K562 (cell line): ENCODE results near the gene MGST3. TPM values are rescaled to one million over a fixed set of nuclear protein-coding genes. Genes with fewer than 3 reads are reported as not detected.
"Not testable (repeated sequence)": the region's sequence is repeated elsewhere in the genome, so short reads cannot be mapped to it uniquely, and the experiment has no call there.

Experiments used
- ATAC-seq: fragments of 200-7000 bp; cut with Tn5 transposase; 3 replicates; pipeline ENCODE4 v1.9.1; 2020; ENCODE audit warnings: moderate library complexity
- BruUV-seq: library from RNA; stranded (reverse); fragments of 400-500 nt; replicated peaks from 2 replicates; lab custom pipeline; 2021; lab: Mats Ljungman, UMichigan
- CTCF ChIA-PET: fragments of 300-600 bp; formaldehyde crosslinking; extraction: SDS; loops from one replicate; lab custom pipeline; 2021; ENCODE audit warnings: low intra/inter-chr PET ratio; lab: Yijun Ruan, JAX
- POLR2A ChIA-PET: fragments of 300-600, 350-650 bp; sonication (Branson Sonifier 250); formaldehyde crosslinking; extraction: SDS; loops from one replicate; lab custom pipeline; 2021; ENCODE audit warnings: antibody characterized with exemption, inconsistent platforms; lab: Yijun Ruan, JAX
- DNase-seq, 4 experiments: peaks; one replicate each; pipeline versions ENCODE4 v3.0.0 to v3.0.0-alpha.2; 2011 to 2018; ENCODE audit warnings: low spot score in 3 of 4, mixed read lengths in 3 of 4; ENCODE audit errors: extremely low read depth in 1 of 4
- FAIRE-seq: peaks from 2 replicates; lab custom pipeline; 2011; peaks lifted over from hg19 to GRCh38; lab: Jason Lieb, UNC
- H2AFZ ChIP-seq: 2 replicates; pipeline ENCODE4 v1.6.0; 2011; ENCODE audit warnings: low read depth, low read length, control low read depth, inconsistent platforms
- H3K27ac ChIP-seq: fragments of 200-600 bp; 3 replicates; pipeline ENCODE4 v1.8.0; 2011; ENCODE audit warnings: low read depth, mild to moderate bottlenecking, control low read depth, inconsistent platforms, low read length, moderate library complexity, mixed read lengths; ENCODE audit errors: extremely low read depth
- H3K27me3 ChIP-seq, 2 experiments: fragments of 300-600 bp in 1 of 2; 2 replicates in 1 of 2; 3 replicates in 1 of 2; pipeline versions ENCODE4 v1.6.0 to v1.8.0; 2011; ENCODE audit warnings: inconsistent platforms in 2 of 2, low read length in 2 of 2, mild to moderate bottlenecking in 1 of 2, mixed read lengths in 1 of 2, moderate library complexity in 1 of 2; ENCODE audit not compliant: control insufficient read depth in 2 of 2, insufficient read depth in 2 of 2
- H3K36me3 ChIP-seq: fragments of 300-600 bp; 3 replicates; pipeline ENCODE4 v1.8.0; 2011; ENCODE audit warnings: mild to moderate bottlenecking, low read length, inconsistent platforms; ENCODE audit not compliant: control insufficient read depth, insufficient read depth
- H3K4me1 ChIP-seq, 2 experiments: fragments of 200-600 bp in 1 of 2; replicated peaks in 1 of 2; 2 replicates in 1 of 2; 3 replicates in 1 of 2; pipeline versions ENCODE4 v1.5.1 to v1.8.0; 2011; ENCODE audit warnings: inconsistent platforms in 2 of 2, low read length in 2 of 2, mild to moderate bottlenecking in 1 of 2, mixed read lengths in 1 of 2, moderate library complexity in 1 of 2; ENCODE audit not compliant: control insufficient read depth in 2 of 2, insufficient read depth in 2 of 2
- H3K4me2 ChIP-seq: 2 replicates; pipeline ENCODE4 v1.6.1; 2011; ENCODE audit warnings: low read length, control low read depth, inconsistent platforms, mixed read lengths; ENCODE audit not compliant: insufficient read depth
- H3K4me3 ChIP-seq: fragments of 200-600 bp; sonication (generic), shearing (Covaris generic); 2 replicates; pipeline ENCODE4 v1.5.1; 2016; ENCODE audit warnings: control low read depth, inconsistent platforms
- H3K79me2 ChIP-seq: fragments of 200-600 bp; 3 replicates; pipeline ENCODE4 v1.8.0; 2011; ENCODE audit warnings: low read length, inconsistent platforms; ENCODE audit not compliant: control insufficient read depth, insufficient read depth
- H3K9ac ChIP-seq, 2 experiments: 2 replicates each; pipeline versions ENCODE4 v1.6.0 to v1.6.1; 2011; ENCODE audit warnings: low read depth in 2 of 2, low read length in 2 of 2, control low read depth in 1 of 2, inconsistent platforms in 1 of 2, mild to moderate bottlenecking in 1 of 2, mixed read lengths in 1 of 2; ENCODE audit not compliant: insufficient read depth in 1 of 2
- H3K9me1 ChIP-seq: one replicate; pipeline ENCODE4 v1.6.0; 2011; ENCODE audit warnings: inconsistent platforms, mild to moderate bottlenecking, low read length, moderate library complexity; ENCODE audit not compliant: control insufficient read depth, insufficient read depth
- H3K9me3 ChIP-seq: replicated peaks from 2 replicates; pipeline ENCODE4 v1.5.1; 2011; ENCODE audit warnings: low read depth, low read length, inconsistent platforms; ENCODE audit not compliant: control insufficient read depth, insufficient read depth
- H4K20me1 ChIP-seq: replicated peaks from 2 replicates; pipeline ENCODE4 v1.6.1; 2011; ENCODE audit warnings: low read length, inconsistent platforms, mixed read lengths; ENCODE audit not compliant: control insufficient read depth, insufficient read depth
- C11orf30 ChIP-seq: fragments of 450-650 bp; IDR thresholded peaks from 2 replicates; pipeline ENCODE4 v1.6.1; 2016; ENCODE audit warnings: low read depth, mild to moderate bottlenecking
- FOXK2 ChIP-seq, 2 experiments: fragments of 450-650 bp; IDR thresholded peaks in 1 of 2; conservative IDR thresholded peaks in 1 of 2; 2 replicates each; pipeline ENCODE4 v1.6.1; 2016; ENCODE audit warnings: low read depth in 2 of 2, mild to moderate bottlenecking in 1 of 2
- KLF1 ChIP-seq: fragments of 450-650 bp; IDR thresholded peaks from 2 replicates; pipeline ENCODE4 v1.6.1; 2016; ENCODE audit warnings: missing genetic modification characterization, missing compliant biosample characterization
- MAFF ChIP-seq: IDR thresholded peaks from 2 replicates; pipeline ENCODE4 v1.6.1; 2012; ENCODE audit warnings: low read length, improper control_type of control experiment
- MAFG ChIP-seq: fragments of 450-650 bp; conservative IDR thresholded peaks from 2 replicates; pipeline ENCODE4 v1.6.1; 2016; ENCODE audit warnings: missing genetic modification characterization, missing compliant biosample characterization
- MAFK ChIP-seq: IDR thresholded peaks from 2 replicates; pipeline ENCODE4 v1.6.1; 2011; ENCODE audit warnings: low read length, improper control_type of control experiment
- RFX5 ChIP-seq: IDR thresholded peaks from 2 replicates; pipeline ENCODE4 v1.6.1; 2011; ENCODE audit warnings: low read depth, mild to moderate bottlenecking, improper control_type of control experiment, low read length
- ZBTB17 ChIP-seq: fragments of 450-650 bp; formaldehyde crosslinking; IDR thresholded peaks from 2 replicates; pipeline ENCODE4 v1.4.0; 2020; ENCODE audit warnings: mild to moderate bottlenecking
- ZNF316 ChIP-seq: fragments of 450-650 bp; IDR thresholded peaks from 2 replicates; pipeline ENCODE4 v1.6.1; 2016
- WGBS: fragments of 100-300 bp; shearing (Covaris generic); methylation state at CpG from one replicate; pipeline ENCODE4 v1.1.6; 2016; ENCODE audit warnings: low coverage, mixed read lengths; ENCODE audit not compliant: insufficient coverage; ENCODE audit errors: missing lambda C conversion rate; 5-methylcytosine and 5-hydroxymethylcytosine counted together
- in situ Hi-C: fragments of 300-500 bp; cut with MboI; formaldehyde crosslinking; loops from 4 replicates; pipeline ENCODE4 v1.15.0; 2018; ENCODE audit warnings: inconsistent platforms, mixed read lengths
- intact Hi-C: fragments of 100-400 bp; cut with micrococcal nuclease; formaldehyde crosslinking; loops from 2 replicates; pipeline ENCODE4 v1.14.2; 2022
- polyA plus RNA-seq, 8 experiments: library from polyadenylated mRNA; depleted of rRNA in 4 of 8; stranded (reverse) in 5 of 8; unstranded in 3 of 8; fragments of >200 nt; fragmentation: Nextera tagmentation in 2 of 8; fragmentation: Illumina TruSeq in 1 of 8; extraction: Ambion mirVana in 2 of 8; extraction: Trizol in 1 of 8; gene quantifications; 2 replicates each; pipeline versions ENCODE4 v1.2.1 to v1.2.3, GENCODE V29; 2011 to 2014; ENCODE audit warnings: inconsistent platforms in 1 of 8, missing spikeins in 1 of 8
- total RNA-seq, 7 experiments: library from RNA; depleted of rRNA in 6 of 7; stranded (reverse); fragments of >200 nt in 6 of 7; fragmentation: Illumina TruSeq in 2 of 7; extraction: Trizol in 2 of 7; gene quantifications; 2 replicates each; pipeline versions ENCODE4 v1.2.1 to v1.2.3, GENCODE V29; 2011 to 2021; ENCODE audit warnings: low replicate concordance in 1 of 7
- TF ChIP-seq, protein P1 (sequence below): sonication (generic); formaldehyde crosslinking; IDR thresholded peaks from 2 replicates; pipeline ENCODE4 v1.8.1; 2023; ENCODE audit warnings: mild to moderate bottlenecking, missing genetic modification reagents

The MGST3 gene
- total and polyA plus RNA-seq, 9 of the 15 experiments (the other 6 are each of a cell fraction or from before 2014, with no cell fraction given), result 70.7 to 287 (median 105) TPM

GRCh38 chr1:165680773-165681172 is 49.7 kb downstream of the MGST3 start:
- CTCF ChIA-PET, H4K20me1 ChIP-seq, BruUV-seq, H3K9me1 ChIP-seq, H3K4me1 ChIP-seq, H2AFZ ChIP-seq, in situ Hi-C loops, DNase-seq, H3K79me2 ChIP-seq, H3K9me3 ChIP-seq, H3K27me3 ChIP-seq, POLR2A ChIA-PET, intact Hi-C loops, FAIRE-seq, H3K4me2 ChIP-seq, ATAC-seq, H3K4me3 ChIP-seq, H3K27ac ChIP-seq, H3K9ac ChIP-seq: not testable (repeated sequence)
- 89% methylated on average over 4 of the region's 4 CpGs for WGBS
- peaks cover 67% of the 10 kb centered on the region for H3K36me3 ChIP-seq
- TF ChIP-seq, protein P1, sequence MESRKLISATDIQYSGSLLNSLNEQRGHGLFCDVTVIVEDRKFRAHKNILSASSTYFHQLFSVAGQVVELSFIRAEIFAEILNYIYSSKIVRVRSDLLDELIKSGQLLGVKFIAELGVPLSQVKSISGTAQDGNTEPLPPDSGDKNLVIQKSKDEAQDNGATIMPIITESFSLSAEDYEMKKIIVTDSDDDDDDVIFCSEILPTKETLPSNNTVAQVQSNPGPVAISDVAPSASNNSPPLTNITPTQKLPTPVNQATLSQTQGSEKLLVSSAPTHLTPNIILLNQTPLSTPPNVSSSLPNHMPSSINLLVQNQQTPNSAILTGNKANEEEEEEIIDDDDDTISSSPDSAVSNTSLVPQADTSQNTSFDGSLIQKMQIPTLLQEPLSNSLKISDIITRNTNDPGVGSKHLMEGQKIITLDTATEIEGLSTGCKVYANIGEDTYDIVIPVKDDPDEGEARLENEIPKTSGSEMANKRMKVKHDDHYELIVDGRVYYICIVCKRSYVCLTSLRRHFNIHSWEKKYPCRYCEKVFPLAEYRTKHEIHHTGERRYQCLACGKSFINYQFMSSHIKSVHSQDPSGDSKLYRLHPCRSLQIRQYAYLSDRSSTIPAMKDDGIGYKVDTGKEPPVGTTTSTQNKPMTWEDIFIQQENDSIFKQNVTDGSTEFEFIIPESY (CRISPR knock-in tag), result 0 out of 2 replicates have a peak, but pooled peaks have one; percentile 58

- no peak for ATAC-seq
- H3K9me1 ChIP-seq, result no peaks in the 10 kb centered on the region
- in situ Hi-C loops, result no loop called here
- peaks cover 56% of the 10 kb centered on the region; the same call in 2 of the 3 replicates for H3K36me3 ChIP-seq
- no peak for FAIRE-seq
- POLR2A ChIA-PET, result interaction anchor here (0.6 to 1.5 kb wide), 2 partner anchors 26 to 87 kb away, joined by 3 read pairs; no protein-coding TSS in a partner anchor
- no peak overlapping the region for H3K4me3 ChIP-seq
- H4K20me1 ChIP-seq, result no peaks in the 10 kb centered on the region
- WGBS, result 18% methylated on average over 1 of the region's 1 CpG
- intact Hi-C loops, result no loop called here
- H2AFZ ChIP-seq, result no peak overlapping the region
- no peak for TF ChIP-seq KLF1 (tag)
- peak; percentile 89 for TF ChIP-seq C11orf30
- no peak for TF ChIP-seq FOXK2 (conservative IDR thresholded peaks at IDR 0.05 in 1 of 2, IDR thresholded peaks at IDR 0.05 in 1 of 2; ENCODE audit: low read depth in 2 of 2)
- peak; percentile 89 for TF ChIP-seq MAFG (tag)
- no peak for TF ChIP-seq ZBTB17 (CRISPR knock-in tag)
- TF ChIP-seq RFX5, result no peak
- peak; percentile 75 for TF ChIP-seq MAFK
- peak; percentile 95 for TF ChIP-seq ZNF316
- TF ChIP-seq MAFF, result peak; percentile 84
- no peak for DNase-seq
- H3K9me3 ChIP-seq, result no peaks in the 10 kb centered on the region
- no TSS peak for BruUV-seq
- H3K4me1 ChIP-seq, result no peaks in the 10 kb centered on the region; a peak in 2 of 5 replicates
- no peak overlapping the region for H3K27ac ChIP-seq
- CTCF ChIA-PET, result interaction anchor here (1.5 kb wide), 1 partner anchor 83 kb away, joined by 3 read pairs; no protein-coding TSS in a partner anchor
- H3K9ac ChIP-seq, result no peak overlapping the region
- H3K79me2 ChIP-seq, result peaks cover 23% of the 10 kb centered on the region; the same call in 1 of the 3 replicates
- no peak overlapping the region for H3K4me2 ChIP-seq
- no peaks in the 10 kb centered on the region for H3K27me3 ChIP-seq
Observed at GRCh38 chr1:165683848-165684485, 52.9 kb downstream of the MGST3 start.
